ENCODE measurements around the gene DDX31. TPM values are rescaled to one million over a fixed set of nuclear protein-coding genes. Genes with fewer than 3 reads are reported as not detected.
"Not testable (repeated sequence)": the region's sequence is repeated elsewhere in the genome, so short reads cannot be mapped to it uniquely, and the experiment has no call there.

Gene DDX31
- polyA plus RNA-seq, 4 donors: 15.5 to 19.2 (median 16.8) TPM

- DNase-seq (ENCODE audit: low read depth in 4 of 4, low spot score in 3 of 4): no peak
Observed at GRCh38 chr9:132583584-132584304, 86.0 kb downstream of the DDX31 start.

GRCh38 chr9:132582786-132583583 lies 86.8 kb downstream of the DDX31 start:
- no peak for DNase-seq (ENCODE audit: low read depth in 4 of 4, low spot score in 3 of 4)

GRCh38 chr9:132582276-132582785 lies 87.5 kb downstream of the DDX31 start, which contains the start of gene BARHL1:
TSS of gene BARHL1 (plus strand) at chr9:132582606. CDS start at chr9:132582798, 192 bp downstream.
- DNase-seq (ENCODE audit: low read depth in 4 of 4, low spot score in 3 of 4): no peak

GRCh38 chr9:132579427-132579798 lies 90.4 kb downstream of the DDX31 start:
- DNase-seq (ENCODE audit: low read depth in 4 of 4, low spot score in 3 of 4): no peak

GRCh38 chr9:132578367-132578932 lies 91.3 kb downstream of the DDX31 start:
- DNase-seq (ENCODE audit: low read depth in 4 of 4, low spot score in 3 of 4): no peak

- no peak for DNase-seq (ENCODE audit: low read depth in 4 of 4, low spot score in 3 of 4)
Observed at GRCh38 chr9:132577119-132577518, 92.7 kb downstream of the DDX31 start.

GRCh38 chr9:132575811-132576210 lies 94.0 kb downstream of the DDX31 start:
- DNase-seq (ENCODE audit: low read depth in 4 of 4, low spot score in 3 of 4): no peak

- peak in 3 of 4 donors; percentile 54 to 60 (median 56) for DNase-seq (ENCODE audit: low read depth in 4 of 4, low spot score in 3 of 4)
Observed at GRCh38 chr9:132575005-132575609, 94.7 kb downstream of the DDX31 start.

GRCh38 chr9:132572921-132573320 lies 96.9 kb downstream of the DDX31 start:
- DNase-seq (ENCODE audit: low read depth in 4 of 4, low spot score in 3 of 4): no peak

- DNase-seq (ENCODE audit: low read depth in 4 of 4, low spot score in 3 of 4): no peak
Observed at GRCh38 chr9:132571806-132572600, 97.8 kb downstream of the DDX31 start.

- not testable (repeated sequence) for DNase-seq (ENCODE audit: low read depth in 4 of 4, low spot score in 3 of 4)
Observed at GRCh38 chr9:132568787-132569186, 101.0 kb downstream of the DDX31 start.

GRCh38 chr9:132564526-132564925 lies 105.3 kb downstream of the DDX31 start:
- no peak for DNase-seq (ENCODE audit: low read depth in 4 of 4, low spot score in 3 of 4)

- no peak for DNase-seq (ENCODE audit: low read depth in 4 of 4, low spot score in 3 of 4)
Observed at GRCh38 chr9:132562306-132562573, 107.5 kb downstream of the DDX31 start.

- no peak for DNase-seq (ENCODE audit: low read depth in 4 of 4, low spot score in 3 of 4)
Observed at GRCh38 chr9:132560616-132561202, 109.1 kb downstream of the DDX31 start.

- DNase-seq (ENCODE audit: low read depth in 4 of 4, low spot score in 3 of 4): no peak
Observed at GRCh38 chr9:132559711-132560110, 110.1 kb downstream of the DDX31 start.

GRCh38 chr9:132557159-132557558 lies 112.6 kb downstream of the DDX31 start:
- DNase-seq (ENCODE audit: low read depth in 4 of 4, low spot score in 3 of 4): no peak

GRCh38 chr9:132556714-132557113 lies 113.1 kb downstream of the DDX31 start:
- DNase-seq (ENCODE audit: low read depth in 4 of 4, low spot score in 3 of 4): peak in 2 of 4 donors; percentile 56 to 62

- no peak for DNase-seq (ENCODE audit: low read depth in 4 of 4, low spot score in 3 of 4)
Observed at GRCh38 chr9:132556235-132556634, 113.5 kb downstream of the DDX31 start.

GRCh38 chr9:132555528-132555927 lies 114.3 kb downstream of the DDX31 start:
- DNase-seq (ENCODE audit: low read depth in 4 of 4, low spot score in 3 of 4): no peak

- DNase-seq (ENCODE audit: low read depth in 4 of 4, low spot score in 3 of 4): no peak
Observed at GRCh38 chr9:132554755-132555154, 115.0 kb downstream of the DDX31 start.
